ENCODE results near the gene SF3B2.

DNA sequence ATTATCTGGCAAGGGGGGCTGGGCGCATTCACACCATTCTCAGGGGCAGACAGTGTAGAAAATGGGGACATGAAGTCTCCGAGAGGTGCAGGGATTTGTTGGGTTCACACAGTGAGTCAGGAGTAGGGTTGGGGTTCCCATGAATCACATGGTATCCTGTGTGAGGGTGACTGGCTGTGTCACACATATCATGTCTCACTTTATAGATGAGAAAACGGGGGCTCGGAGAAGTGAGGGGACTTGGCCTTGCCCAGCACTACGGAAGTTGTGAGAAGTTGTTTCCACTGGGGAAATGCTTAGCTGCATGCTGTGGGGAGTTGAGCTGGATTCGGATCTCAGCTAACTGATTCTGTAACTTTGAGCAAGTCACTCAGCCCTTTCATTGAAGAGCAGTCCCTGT is 7.4 kb upstream of the SF3B2 start:
- TF ChIP-seq FOXP2 (optimal IDR thresholded peaks at IDR 0.05; ENCODE audit: control extremely low read depth, extremely low read length, insufficient read depth) (no peak), POLR2AphosphoS5 (IDR thresholded peaks at IDR 0.05; ENCODE audit: borderline replicate concordance, low read depth, low read length) (no peak)

Data from SK-N-MC (cell line).